GM19463 (cell line): ENCODE data around the gene GORASP1.

Source experiments
- ATAC-seq: cut with Tn5 transposase; IDR thresholded peaks from one replicate; pipeline ENCODE4 v1.9.1; 2021; ENCODE audit warnings: mild to moderate bottlenecking, moderate library complexity; ENCODE audit not compliant: unreplicated experiment

The GORASP1 gene

DNA sequence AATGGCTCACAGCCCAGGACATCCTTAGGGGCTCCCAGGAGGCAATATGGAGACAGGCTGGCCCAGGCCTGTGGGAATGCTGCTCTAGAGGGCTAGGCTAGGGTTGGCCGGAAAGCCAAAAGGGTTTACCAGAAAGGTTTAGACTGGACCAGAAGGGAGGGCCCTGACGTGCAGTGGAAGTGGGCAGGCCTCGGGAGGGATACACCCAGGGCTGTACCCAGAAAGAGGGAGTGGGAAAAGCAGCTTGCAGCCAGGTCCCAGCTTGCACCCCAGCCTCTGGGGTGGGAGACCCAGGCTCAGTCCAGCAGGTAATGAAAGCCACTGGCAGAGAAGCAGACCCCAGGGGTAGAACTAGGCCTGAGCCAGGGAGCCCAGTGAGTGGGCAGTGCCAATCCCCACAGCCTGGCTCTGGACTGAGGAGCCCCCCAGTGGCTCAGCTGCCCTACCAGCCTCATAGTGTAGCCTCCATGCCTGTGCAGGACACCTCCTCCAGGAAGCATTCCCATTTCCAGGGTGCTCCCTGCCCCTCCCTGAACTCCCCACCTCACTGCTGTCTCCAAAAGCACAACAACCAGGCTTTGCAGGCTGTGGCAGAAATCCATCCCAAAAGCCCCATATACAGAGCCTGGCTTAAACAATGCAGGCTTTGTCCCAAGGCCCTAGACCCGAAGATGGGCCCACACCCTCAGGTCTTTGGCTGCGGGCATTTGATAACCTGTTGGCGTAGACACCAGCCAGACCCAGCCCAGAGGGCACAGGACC is 3.5 kb downstream of the GORASP1 start:
- ATAC-seq: no peak

DNA sequence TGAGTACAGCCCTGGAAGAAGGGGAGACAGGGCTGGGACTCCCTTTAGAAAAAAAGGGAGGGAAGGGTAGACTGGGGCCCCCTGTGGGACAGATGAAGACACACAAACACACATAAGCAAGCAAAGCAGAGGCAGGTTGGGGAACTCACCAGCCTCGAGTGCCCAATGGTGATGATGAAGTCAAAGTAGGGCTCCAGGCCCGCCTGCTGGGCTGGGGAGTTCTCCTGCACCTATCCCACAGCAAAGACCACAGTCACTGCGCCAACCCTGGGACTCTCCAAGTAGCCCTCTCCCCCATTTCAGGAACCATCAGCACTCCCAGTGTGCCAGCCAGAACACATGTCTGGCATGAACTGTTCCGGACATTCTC is 4.1 kb downstream of the GORASP1 start:
- no peak for ATAC-seq

DNA sequence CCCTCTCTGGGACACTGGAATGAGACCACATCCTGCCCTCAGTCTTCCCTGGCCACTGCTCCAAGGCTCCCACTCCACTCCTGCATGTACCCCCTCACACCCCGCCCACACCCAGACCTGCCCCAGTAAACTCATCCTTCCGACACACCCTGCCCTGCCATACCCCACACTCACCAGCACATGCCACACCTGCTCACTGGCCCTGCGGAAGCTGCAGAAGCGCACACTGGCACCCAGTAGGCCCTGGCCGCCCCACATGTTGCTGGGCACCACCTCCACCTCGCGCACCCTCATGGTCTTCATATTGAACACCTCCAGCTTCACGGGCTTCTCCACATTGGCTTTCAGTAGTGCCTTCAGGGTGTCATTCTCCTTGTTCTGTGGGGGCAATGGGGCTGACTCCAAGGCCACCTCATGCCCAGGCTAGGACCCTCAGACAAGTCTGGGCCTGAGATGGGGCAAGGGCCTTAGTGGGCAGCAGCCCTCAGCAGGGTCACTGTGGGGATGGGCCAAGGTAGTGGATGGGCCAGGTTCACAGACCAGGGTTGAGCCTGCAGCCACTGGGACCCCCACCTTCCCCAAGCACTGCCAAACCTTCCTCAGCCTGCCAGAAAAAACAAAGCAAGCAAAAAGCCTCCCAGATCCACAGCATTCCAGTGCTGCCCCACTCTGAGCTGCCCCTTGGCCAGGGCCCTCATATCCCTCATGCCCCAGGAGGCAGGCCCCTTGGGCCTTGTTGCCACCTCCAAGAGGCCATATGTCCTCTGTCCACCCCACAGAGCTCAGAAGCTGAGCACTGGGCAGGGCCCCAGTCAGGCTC is 4.7 kb downstream of the GORASP1 start:
- no peak for ATAC-seq

DNA sequence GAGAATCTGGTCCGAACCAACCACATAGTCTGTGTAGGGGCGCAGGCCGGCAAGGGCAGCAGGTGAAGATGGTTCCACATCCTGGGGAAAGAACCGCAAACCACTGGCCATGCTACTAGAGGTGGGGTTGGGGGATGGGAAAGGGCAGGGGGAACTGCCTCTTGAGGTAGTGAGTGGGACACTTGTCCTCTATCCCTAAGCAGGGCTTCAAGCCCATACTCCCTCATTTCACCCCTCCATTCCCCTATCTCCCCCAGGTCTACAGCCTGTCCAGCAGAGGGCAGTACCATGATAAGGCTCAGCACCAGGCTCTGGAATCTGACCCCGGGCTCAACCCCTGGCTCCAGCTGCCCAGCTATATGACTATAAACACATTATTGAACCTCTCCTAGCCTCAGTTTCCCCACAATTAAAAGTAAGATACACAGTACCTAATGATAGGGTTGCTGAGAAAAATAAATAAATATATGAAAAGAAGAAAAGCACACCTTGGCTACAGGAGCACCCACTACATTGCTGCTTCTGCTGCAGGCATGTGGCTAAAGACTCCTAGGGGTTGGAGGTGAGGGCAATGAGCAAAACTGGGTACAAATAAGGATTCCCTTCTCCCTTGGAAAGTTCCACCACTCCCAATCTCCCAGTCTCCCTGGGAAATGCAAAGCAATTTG is 6.3 kb downstream of the GORASP1 start:
- peak; percentile 80 for ATAC-seq

DNA sequence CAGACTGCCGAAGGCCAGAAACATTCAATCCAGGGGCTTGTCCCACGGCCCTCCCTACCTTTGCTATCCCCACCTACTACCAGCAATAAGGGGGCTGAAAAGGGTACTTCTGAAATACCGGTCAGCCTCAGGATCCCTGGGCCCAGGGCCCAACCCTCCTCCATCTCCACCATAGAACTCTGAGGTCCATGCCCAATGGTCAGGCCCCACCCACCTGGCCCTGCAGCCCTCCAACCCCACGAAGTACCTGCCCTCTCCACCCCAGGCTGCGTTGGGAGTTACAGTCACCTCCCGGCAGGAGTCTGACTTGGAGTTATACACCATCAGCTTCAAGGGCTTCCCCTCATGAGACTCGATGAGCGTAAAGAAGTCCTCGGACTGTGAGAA is 6.9 kb downstream of the GORASP1 start:
- no peak for ATAC-seq

DNA sequence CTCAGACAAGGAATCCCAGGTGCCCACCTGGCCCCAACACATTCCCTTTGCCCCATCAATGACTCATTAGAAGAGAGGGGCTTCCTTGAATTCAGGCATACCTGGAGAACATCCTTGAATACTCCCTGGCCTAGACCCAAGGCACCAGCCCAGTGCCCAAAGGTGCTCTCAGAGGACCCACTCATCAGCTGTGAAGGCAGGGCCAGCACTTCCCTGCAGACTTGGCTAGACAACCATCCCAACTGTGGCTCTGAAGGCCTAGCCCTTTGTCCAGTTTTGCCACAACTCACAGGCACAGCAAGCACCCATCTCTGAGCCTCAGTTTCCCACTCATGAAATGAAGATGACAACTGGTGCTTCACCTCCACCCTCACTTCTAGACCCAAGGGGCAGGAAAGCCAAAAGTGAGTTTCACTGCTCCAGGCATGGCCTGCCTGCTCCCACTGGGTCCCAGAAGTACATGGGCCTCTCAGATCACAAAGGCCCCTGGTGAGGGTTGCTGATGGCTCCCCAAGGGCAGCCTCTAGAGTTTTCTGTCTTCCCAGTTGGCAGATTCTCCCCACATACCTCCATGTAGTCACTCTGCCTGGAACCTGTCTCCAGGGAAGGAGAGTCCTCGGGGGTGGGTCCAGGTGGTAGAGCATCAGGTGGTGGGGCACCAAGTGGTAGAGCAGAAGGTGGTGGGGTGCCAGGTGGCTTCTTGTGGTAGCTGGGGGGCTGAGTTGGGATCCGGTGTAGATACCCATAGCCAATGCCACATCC is 7.5 kb downstream of the GORASP1 start:
- ATAC-seq: no peak

DNA sequence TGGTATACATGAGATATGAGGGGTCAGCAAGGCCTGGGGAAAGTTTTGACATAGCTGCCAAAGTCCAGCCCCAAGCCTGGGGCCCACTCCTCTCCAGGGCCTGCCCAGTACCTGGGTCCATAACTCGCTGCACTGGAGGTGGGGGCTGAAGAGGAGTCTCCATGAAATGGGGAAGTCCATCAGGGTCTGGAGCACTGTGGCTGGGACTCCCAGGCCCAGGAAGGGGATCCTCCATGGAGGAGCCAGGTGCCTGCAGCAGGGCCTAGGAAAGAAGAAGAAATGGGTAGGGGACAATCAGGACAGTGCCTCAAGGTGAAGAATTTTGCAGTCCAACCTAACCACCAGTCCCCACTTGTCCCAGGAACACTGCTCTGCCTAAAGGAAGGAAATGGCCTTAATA is 8.2 kb downstream of the GORASP1 start:
- no peak for ATAC-seq

DNA sequence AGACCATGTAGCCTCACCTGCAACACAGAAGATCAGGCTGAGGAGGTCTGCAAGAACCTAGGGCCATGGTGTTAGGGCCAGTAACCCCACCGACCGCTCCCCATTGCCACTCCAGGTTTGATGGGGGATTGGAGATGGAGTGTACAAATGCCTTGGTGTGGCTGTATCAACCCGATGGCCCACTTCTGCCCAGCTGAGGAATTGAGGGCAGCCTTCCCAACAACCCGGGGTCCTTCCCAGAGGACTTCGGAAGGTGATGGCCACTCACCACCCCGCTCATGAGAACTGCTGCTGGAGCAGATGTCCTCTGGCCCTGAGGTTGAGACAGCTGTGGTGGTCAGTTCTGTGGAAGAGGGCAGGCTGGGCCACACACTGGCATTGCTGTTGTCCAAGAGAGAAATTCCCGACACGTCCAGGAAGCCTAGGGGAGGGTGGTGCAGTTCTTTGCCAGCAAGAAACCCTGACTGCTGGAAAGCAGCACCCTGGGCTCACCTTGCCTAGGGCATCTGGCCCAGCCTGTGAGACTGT is 8.9 kb downstream of the GORASP1 start:
- ATAC-seq: no peak

DNA sequence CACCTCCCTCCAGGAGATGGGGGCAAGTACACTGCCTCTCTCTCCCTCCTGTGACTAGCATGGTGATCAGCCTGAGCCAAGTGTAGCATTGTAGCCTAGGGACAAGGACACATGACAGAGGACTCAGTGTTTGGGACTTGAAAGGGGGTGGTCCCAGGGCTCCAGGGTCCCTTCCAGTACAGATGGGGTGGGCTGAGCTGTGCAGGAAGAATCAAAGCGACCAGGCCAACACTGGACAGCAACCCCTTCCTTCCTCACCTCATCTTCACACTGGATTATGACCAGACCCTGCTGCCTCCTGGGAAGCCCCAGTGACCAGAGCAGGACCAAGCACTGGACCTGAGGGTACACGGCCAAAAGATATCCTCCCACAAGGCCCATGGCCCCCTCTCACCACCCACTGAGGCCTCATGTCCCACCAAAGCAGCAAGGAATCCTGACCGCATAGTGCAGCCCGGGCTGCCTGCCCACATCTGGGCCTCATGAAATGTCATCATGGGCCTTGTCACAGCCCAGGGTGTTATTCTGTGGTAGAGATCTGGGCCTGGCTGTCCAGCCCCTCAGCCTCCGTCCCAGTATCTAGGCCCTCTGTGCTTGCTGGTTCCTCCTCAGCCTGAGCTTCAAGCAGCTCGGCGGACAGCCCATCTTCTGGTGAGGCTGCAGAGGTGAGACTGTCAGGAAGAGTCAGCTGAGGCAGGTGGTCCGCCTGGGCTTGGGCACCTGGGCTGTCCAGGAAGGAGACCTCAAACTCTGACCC is 9.5 kb downstream of the GORASP1 start:
- ATAC-seq: no peak

DNA sequence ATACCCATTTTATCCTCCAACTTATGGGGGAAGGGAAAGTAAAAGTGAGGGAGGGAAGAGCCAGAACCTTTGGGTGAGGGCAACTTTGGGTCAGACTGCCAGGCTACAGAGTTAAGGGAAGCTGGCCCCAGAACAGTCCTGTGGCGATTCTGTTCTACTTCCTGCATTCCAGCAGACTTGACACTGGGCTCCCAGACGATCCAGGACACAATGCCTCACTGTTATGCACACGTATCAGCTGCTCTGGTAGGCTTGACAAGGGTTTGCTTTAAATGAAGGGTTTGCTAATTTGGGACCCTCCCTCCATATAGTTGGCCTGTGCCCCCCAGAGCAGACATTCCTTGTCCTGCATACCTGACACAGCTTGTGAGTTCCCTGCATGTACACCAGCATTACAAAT is 10.7 kb downstream of the GORASP1 start:
- ATAC-seq: no peak

DNA sequence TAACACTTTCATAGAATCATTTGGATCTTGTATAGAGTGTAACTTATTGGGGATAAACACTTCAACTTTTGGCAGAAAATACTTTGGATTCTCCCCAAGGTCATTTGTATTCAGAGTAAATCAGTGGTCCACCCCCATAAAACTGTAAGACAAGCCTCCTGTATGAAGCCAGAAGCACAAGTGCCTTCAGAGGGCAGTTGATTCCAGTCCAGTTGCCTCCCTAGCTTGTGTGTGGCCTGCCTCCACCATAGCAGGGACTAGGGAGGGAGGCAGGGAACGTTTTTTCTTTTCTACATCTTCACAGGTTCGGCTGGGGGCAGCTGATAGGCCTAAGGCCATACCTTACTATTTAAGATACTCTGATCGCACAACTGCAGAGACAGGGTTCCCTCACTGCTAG is 11.6 kb downstream of the GORASP1 start:
- ATAC-seq: no peak

DNA sequence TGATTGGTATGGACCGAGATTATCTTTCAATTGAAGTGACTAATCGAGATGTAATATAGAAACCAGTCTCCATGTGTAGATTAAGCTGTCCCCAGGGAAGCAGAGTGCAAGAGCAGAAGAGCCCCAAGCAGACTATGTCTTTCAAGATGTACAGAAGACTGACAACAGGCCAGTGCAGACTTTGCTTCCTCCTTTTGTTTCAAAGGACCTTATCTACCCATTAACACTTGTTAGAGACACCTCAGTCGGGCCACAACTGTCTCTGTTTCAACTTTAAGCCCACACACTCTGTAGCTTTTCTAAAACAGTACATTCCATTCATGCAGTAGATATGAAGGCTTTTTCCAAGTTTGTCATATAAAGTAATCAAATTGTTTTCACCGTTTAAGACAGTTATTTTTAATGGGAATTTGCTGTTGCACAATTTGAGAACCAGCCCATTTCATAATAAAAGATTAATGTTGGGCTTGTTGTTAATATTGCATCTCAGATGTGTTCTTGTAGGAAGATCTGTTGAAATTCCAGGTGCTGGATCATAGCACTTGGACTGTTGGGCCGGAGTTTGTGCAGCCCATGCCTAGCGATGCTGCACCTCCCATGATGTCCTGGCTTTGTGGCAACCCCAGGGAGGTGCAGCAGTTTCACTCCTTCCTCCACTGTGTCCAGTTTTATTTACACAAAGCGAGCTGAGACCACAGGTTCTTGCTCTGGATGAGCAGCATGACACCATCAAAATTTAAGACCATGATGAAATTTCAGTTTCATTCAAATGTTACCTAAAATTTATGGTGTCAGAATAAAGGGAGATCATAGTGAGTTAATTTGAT is 12.4 kb downstream of the GORASP1 start:
- no peak for ATAC-seq

DNA sequence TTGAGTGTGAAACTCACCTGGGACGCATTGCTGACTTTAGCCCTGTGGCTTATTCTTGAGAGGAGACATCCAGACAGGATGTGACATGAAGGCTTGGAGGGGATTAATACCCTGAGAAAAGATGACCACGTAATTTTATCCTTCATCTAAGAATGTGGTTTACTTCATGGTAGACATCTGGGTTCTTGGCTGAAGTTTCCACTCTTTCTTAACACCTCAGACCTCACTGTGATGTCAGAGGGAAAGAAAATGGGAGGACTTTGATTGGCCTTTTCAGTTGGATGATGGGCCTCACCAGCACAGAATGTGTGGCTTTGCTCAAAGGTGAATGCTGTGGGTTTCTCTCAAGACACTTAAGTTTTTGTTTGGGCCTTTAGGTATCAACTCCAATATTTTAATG is 16.5 kb downstream of the GORASP1 start:
- no peak for ATAC-seq

DNA sequence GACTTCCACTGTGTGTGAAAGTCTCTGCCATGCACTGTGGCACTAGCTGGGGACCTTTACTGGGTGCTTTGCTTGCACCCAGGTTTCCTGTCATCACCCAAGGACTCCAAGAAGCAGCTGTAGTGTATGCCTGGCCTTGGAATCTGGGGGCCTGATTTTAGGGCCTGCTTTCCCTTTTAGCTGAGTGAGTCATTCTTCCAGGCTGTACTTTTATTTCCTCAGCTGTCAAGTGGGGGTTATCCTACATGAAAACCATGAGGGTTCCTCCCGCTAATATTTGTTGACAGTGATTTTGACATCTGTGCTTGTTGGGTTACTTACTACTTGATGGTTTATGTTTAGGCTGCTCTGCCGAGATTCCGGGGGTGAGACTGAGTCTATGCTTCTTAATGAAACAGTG is 18.5 kb downstream of the GORASP1 start:
- no peak for ATAC-seq

DNA sequence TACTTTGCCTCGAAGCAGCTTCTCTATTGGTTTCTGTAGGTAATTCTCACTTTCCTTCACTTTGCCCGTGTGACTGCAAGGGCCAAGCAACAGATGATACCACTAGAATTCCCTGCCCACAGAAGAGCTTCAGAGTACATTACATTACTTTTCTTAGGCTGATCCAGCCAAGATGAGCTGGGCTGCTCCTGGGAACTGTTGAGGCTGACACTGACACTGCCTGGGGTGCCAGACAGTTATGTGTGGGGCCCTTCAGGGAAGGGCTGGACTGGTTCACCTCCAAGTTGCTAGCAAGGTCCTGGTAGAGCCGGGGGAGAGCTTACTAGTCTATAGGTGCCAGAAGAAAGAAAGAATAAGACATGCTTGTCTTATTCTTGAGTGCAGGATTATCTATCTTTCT is 19.0 kb downstream of the GORASP1 start:
- no peak for ATAC-seq

DNA sequence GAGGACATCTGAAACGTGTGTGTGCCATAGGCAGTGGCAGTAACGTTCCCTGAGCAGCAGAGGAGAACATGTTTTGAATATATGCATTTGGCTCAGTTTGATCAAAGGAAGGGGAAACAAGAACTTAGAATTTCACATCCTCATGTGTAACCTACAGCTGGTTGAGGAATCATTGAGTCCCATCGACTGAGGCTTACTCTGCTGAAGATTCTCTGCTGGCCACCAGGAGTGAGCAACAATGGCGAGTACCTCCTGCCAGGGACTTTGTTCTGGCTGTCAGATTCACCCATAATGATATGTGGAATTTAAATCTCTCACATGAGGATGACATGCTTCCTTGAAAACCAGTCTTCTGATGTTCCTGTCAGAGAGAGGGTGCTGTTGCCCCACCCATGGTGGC is 21.3 kb downstream of the GORASP1 start:
- no peak for ATAC-seq

DNA sequence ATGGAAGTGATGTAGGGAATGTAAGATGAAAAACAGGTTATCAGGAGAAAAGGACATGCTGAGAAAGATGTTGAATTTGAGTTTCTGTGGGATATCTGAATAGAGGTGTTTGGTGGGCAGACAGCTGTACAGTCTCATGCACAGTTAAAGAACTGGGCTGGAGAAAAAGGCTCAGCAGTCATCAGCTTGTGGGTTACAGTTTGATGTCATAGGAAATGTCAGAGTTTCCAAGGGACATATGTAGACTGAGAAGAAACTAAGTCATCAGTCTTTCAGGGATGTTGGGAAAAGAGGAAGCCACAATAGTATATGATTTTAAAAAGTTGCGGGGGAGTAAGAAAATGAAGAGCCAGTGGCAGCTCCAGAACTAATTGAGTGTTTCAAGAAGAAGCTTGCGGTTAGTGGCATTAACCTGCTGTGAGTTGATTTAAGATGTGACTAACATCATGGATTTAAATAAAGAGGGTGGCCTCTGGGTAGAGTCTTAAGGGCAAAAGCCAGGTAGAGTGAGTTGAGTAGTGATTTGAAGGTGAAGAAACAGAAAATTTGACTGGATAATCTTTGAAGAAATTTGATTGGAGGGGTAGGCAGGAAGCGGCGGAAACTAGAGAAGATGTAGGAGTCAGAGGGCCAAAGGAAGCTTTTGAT is 24.6 kb downstream of the GORASP1 start:
- no peak for ATAC-seq

DNA sequence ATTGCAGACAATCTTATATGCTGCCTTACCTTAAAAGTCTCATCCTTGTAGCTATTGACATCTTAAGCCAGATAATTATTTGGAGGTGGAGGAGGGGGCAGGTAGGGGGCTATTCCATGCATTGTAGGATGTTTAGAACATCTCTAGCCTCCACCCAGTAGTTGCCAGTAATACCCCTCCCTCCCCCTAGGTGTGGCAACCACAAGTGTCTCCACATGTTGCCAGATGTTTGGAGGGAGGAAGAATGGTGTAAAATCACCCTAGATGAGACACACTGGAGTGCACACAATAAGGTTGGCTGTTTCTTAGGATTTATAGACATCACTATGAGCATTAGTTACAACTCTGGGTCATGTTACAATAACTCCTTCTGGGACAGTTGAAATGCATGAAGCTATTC is 27.4 kb downstream of the GORASP1 start:
- ATAC-seq: no peak

DNA sequence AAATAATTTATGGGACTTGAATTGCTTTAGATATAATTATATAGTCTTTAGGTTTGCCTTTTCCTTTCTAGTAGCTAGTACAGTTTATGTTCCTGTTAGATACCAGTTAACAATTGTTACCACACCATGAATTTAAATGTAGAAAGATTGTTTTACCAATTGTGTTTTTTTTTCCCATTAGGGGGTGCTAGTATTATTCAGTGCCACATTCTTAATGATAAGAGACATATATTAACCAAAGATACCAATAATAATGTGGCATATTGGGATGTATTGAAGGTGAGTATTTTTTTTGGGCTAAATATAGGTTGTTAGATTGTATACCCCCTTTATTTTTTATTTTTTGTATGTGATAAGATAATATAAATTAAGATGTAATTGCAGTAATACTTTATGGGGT is 27.9 kb downstream of the GORASP1 start:
- ATAC-seq: no peak
